Fibroblast of the aortic adventitia (primary cell): ENCODE results near the gene UBA52. TPM values are rescaled to one million over a fixed set of nuclear protein-coding genes. Genes with fewer than 3 reads are reported as not detected.

Experiments used
- DNase-seq: peaks from one replicate; pipeline ENCODE4 v3.0.0-alpha.2; 2010; ENCODE audit warnings: low read depth
- H3K4me3 ChIP-seq: 2 replicates; pipeline ENCODE4 v1.5.1; 2011; ENCODE audit warnings: low read depth, mild to moderate bottlenecking, control low read depth, low read length, moderate library complexity
- CTCF ChIP-seq: IDR thresholded peaks from 2 replicates; pipeline ENCODE4 v1.5.1; 2011; ENCODE audit warnings: mild to moderate bottlenecking, low read length, control low read depth, inconsistent platforms; ENCODE audit not compliant: insufficient read depth
- total RNA-seq: library from RNA; depleted of rRNA; stranded (reverse); fragments of >200 nt; gene quantifications from 2 replicates; pipeline ENCODE4 v1.2.3, GENCODE V29; 2012; ENCODE audit warnings: low replicate concordance

Gene UBA52
- total RNA-seq, 1 donor = 1,084 TPM

- no peak overlapping the region for H3K4me3 ChIP-seq
- DNase-seq = no peak
- TF ChIP-seq CTCF = no peak
Observed at GRCh38 chr19:18620902-18621301, 49.2 kb downstream of the UBA52 start.

- no peak for DNase-seq
- no peak overlapping the region for H3K4me3 ChIP-seq
- no peak for TF ChIP-seq CTCF
Observed at GRCh38 chr19:18626906-18627305, 55.2 kb downstream of the UBA52 start.

Other genes with a start within 250 kb of the UBA52 start
- gene LSM4, start 248.8 kb upstream of the UBA52 start, total RNA-seq = 113 and 119 TPM in 2 replicates
- 9.6 and 27.2 TPM in 2 replicates for gene PGPEP1, start 231.3 kb upstream of the UBA52 start, total RNA-seq
- gene GDF15, start 185.7 kb upstream of the UBA52 start, total RNA-seq = 23.8 and 27.6 TPM in 2 replicates
- 0.09 TPM in 1 of 2 replicates, not detected in the other for gene LRRC25, start 174.2 kb upstream of the UBA52 start, total RNA-seq
- gene SSBP4, start 152.5 kb upstream of the UBA52 start, total RNA-seq = 66.7 and 76.4 TPM in 2 replicates
- 6.3 and 42.1 TPM in 2 replicates for gene ISYNA1, start 133.7 kb upstream of the UBA52 start, total RNA-seq
- gene ELL, start 49.8 kb upstream of the UBA52 start, total RNA-seq = 6.5 and 10.9 TPM in 2 replicates
- 246 and 2,205 TPM in 2 replicates for gene FKBP8, start 28.3 kb upstream of the UBA52 start, total RNA-seq
- 21.3 and 109 TPM in 2 replicates for gene KXD1, start 14.0 kb upstream of the UBA52 start, total RNA-seq
- gene REX1BD, start 16.9 kb downstream of the UBA52 start, total RNA-seq = 41.4 and 153 TPM in 2 replicates
- 16.5 and 69.1 TPM in 2 replicates for gene CRLF1, start 34.9 kb downstream of the UBA52 start, total RNA-seq
- 1.2 and 2.2 TPM in 2 replicates for gene TMEM59L, start 41.0 kb downstream of the UBA52 start, total RNA-seq
- 3.9 and 5.2 TPM in 2 replicates for gene KLHL26, start 65.2 kb downstream of the UBA52 start, total RNA-seq
- gene CRTC1, start 111.8 kb downstream of the UBA52 start, total RNA-seq = 1.1 and 2.4 TPM in 2 replicates
- 0.49 and 0.63 TPM in 2 replicates for gene COMP, start 219.4 kb downstream of the UBA52 start, total RNA-seq